GM15510 (cell line): ENCODE measurements around the gene SEMA6A.

Source experiments
- POLR2A ChIP-seq: IDR thresholded peaks from 3 replicates; pipeline ENCODE4 v1.6.1; 2011; ENCODE audit warnings: borderline replicate concordance; ENCODE audit not compliant: insufficient read length; ENCODE audit errors: extremely low read depth

Gene SEMA6A

DNA sequence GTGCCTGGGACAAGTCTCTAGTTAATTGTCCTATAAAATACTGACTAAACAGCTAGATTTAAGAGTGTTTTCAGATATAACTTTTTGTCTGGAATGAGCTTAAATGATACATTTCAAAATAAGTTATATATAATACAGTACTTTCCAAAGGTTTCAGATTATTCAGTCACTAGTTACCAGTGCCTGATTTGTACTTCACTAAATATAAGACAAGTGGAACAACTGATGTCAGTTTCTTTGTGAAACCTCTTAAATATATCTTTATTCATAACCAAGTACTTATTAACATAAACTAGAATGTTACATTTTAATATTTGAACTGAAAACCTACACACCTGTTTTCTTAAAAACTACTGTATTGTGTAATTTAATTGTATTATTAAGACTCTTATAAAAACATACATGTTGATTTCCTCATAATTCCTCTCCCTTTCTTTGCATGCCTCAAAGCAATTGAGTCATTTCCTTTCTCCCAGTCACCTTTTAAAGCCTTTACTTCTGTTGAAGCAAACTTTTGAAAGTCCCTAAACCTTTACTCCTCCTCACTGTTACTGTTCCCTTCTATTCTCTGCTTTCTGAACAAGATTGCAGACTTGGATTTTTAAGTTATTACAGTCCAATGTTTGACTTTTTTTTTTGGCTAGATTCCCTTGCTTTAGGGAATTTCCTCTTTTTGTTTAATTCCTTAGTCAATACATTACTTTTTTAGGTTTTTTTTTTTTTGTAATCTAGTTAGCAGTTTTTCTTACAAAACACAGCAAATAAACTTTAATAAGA lies 8.7 kb upstream of the SEMA6A start:
- TF ChIP-seq POLR2A: no peak

DNA sequence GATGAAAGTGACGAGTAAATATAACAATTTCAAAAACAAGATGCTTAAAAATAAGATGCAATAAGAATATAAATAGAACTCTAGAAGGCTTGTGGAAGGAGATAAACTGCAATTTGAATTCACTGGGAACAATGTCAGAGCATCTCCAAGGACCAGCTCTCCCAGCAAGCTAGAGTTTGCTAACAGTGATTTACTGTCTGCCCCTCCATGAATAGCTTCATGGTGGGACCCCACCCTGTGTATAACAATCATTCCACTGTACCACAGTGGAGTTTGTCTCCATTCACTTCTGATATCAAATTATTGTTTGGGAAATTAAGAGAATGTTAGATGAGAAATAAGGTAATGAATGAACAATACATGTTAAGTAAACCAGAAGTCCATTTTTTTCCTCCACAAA lies 7.3 kb upstream of the SEMA6A start:
- TF ChIP-seq POLR2A: no peak

DNA sequence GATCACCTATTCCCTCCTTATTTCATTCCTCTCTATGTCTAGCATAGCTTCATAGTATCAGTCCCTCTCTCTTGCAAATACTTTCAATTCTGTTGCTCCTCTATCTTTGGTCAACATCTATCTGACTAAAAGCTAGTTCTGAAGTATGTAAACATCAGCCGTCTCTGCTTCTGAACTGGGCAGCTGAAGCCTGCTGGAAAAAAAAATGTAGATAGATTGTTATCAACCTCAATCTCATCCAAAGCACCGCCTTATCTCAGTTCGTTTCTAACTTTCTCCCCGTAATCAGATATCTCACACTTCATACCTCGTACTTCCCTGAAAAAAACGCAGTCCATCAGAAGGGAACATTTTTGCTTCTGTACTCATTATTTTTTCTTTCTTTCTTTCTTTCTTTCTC lies 4.5 kb upstream of the SEMA6A start:
- TF ChIP-seq POLR2A: no peak

DNA sequence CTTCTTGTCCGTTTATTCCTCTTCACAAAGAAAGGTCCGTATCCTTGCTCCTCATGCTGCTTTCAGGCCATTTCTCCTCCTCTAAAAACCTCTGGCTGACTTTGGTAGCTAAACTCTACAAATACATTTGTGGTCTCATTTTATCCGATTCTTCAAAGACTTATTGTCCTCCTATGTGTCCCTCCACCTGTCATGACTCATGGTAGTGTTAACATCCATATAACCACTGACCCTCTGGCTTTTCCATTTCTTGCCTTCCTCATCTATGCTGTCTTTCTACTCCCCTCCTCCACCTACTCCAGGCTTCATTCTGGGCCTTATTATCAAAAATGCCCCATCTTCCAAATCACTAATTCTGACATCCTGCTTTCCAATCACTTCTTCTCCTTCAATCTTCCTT lies 4.1 kb upstream of the SEMA6A start:
- no peak for TF ChIP-seq POLR2A

DNA sequence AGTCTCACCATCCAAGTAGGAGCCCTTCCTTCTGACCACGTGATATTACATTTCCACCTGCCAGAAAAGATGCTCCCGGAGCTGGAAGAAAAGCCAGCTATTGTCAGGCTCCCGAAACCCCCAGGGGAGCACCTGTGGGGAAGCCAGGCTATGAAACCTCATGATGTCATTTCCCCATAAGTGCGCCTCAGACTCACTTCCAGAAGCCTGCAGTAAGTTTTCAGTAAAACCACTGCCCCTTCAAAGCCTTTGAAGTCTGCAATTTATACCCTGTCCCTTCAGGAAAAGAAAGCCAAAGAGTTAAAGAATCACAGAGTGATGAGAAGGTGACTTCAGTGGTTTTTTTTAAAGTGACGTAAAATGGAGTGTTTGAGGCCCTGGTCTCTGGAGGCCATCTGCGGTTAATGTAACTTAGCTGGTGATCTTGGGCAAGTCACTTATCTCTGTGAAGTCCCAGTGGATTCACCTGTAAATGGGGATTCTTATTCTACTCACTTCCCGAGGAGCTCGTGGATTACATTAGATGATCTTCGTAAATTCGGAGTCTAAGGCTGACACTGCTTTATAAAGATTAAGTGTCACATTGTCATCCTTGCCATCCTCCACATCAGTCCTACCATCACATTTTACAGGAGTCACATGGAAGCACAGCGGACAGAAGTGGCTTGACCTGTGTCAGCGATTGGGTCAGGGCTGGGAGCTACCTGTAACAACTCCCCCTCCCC lies 2.6 kb upstream of the SEMA6A start:
- TF ChIP-seq POLR2A: no peak

DNA sequence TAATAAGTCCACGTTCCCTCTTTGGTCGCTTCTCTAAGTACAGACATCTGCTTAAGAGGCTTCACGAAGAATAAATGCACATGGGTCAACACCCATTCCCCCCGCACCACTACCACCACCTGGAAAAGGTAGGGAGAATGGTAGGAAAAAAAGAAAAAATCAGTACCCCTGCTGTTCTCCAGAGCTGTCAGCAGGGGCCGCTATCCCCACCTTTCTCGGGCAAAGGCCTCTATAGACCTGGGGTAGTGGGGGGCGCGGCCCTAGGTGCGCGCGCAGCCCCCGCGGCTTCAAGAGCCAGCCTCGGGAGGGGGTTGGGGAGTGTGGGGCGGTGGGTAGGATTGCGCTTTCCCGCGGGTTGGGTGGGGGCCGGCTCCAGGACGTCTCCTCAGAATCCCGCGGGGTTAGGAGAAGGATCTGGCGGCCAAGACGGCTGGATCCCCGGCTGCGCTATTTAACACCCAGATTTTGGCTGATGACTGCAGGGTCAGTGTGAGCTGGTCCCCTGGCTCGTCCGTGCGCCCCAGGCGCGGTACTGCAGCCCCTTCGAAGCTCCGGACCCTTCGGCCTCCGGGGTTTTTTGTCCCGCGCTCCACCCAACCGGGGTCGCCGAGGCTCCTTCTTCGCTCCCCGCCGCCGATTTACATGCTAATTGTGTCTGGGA lies 1.6 kb upstream of the SEMA6A start:
- TF ChIP-seq POLR2A: no peak

DNA sequence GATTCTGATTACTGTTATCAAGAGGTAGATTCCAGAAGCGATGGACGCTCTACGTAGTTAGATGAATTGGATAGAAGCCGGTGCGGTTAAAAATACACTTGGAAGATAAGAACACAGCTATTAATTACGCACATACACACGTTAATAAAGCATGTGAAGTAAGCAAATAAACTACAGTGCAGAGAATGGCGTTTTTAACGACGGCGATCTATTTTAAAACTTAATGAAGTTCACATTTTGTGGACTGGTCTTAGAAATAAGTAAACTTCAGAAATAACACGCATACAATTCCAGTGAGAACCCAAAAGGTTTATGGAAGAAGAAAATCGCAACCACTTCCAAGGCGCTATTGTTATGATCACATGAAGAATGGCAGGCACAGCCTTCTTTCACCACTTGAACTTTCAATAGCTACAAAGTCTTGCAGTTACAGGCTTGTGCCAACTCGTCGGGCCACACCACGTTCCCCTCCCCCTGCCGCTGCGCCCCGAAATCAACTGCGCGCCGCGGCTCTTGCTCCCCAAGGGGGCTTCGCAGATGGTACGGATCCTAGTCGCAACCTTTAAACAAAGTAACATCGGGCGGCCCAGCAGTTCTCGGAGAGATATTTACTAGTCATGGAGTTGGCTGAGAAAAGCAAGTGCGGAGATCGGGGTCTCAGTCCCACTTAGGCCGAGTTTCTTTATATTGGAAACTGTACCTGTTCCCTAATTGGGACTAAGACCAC lies 866 bp upstream of the SEMA6A start:
- TF ChIP-seq POLR2A: no peak

DNA sequence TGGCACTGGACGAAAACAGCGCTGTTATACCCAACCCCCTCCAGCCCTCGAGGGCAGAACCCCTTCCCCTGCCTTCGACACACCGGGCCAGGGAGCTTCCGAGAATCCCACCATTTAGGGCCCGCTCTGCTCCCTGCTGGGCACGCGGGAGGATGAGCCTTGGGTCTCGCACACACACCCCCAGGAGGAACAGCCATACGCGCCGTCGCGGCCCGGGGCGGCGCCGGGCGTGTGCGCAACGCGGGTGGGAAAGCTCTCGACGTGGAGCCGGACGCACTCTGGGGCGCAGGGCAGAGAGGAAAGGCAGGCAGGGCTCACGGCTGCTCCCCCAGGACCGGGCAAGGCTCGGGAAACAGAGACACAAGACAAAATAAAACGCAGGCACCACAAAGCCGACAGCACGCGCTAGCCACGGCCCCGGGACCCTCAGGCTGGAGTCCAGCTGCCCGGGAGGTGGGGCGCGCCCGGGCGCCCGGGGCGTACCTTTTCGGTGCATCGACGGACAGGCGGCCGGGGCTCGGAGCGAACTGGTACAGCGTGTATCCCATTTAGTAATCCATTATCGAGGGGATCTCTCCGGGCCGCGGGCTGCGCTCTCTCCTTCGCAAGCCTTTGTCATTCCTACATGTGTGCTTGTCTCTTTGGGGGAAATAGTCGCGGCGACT lies 789 bp downstream of the SEMA6A start:
- TF ChIP-seq POLR2A: no peak

DNA sequence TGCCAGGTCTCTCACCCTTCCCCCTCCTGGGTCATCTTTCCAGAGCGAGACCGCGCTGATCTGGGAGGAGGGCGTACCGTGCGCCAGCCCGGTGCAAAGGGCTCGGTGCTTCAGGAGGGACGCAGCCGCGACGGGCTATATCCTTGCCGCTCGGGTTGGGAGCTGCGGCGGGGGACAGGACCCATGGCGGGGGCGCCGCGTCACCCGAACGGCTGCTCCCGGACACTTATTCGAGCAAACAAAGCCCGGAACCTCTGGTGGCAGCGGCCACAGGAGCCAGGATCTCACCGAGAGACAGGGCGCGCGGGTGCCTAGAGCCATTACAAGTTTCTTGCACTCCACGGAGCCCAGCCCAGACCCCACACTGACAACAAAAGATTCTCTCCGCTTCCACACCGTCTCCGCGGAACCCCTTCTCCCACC lies 1.3 kb downstream of the SEMA6A start:
- no peak for TF ChIP-seq POLR2A

DNA sequence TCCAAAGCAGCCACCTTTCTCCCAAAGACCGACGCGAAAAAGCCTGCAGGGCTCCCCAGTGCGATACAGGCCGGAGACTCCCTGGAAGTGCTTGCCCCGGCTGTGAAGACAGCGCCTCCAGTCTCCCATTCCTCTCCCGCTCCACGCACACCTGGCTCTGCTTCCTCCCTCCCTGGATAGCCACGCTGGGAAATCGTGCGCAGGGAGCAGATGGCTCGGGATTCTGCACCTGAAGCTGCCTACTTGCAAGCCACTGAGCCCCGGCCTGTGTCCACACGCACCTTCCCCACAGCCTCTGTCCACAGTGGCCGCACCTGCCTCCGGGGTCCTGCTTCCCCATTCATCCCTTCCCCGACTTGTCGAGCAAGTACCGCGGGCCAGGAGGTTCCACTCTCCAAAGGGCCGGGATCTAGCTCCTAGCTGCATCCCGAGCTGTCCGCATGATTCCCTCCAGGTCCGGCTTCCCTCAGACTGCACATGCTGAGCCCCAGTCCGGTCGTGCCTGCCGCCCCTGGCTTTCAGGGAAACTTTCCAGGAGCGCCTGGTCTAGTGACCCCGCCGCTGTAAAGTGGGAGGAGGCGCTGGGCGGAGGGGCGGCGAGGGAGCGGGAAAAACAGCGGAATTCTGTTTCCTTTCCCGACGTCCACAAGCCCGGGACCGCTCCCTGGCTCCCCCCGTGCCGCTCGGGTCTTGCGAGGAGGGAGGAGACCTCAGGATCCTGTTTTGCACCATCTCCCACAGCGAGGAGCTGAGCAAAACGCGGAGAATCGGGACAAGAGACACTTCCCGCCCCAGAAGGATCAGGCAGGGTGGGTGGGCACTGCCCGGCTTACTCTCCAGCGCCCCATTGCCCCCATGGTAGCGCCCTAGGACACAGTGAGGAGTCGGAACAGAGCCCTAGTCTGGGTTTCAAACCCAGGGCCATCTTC lies 2.0 kb downstream of the SEMA6A start:
- no peak for TF ChIP-seq POLR2A

DNA sequence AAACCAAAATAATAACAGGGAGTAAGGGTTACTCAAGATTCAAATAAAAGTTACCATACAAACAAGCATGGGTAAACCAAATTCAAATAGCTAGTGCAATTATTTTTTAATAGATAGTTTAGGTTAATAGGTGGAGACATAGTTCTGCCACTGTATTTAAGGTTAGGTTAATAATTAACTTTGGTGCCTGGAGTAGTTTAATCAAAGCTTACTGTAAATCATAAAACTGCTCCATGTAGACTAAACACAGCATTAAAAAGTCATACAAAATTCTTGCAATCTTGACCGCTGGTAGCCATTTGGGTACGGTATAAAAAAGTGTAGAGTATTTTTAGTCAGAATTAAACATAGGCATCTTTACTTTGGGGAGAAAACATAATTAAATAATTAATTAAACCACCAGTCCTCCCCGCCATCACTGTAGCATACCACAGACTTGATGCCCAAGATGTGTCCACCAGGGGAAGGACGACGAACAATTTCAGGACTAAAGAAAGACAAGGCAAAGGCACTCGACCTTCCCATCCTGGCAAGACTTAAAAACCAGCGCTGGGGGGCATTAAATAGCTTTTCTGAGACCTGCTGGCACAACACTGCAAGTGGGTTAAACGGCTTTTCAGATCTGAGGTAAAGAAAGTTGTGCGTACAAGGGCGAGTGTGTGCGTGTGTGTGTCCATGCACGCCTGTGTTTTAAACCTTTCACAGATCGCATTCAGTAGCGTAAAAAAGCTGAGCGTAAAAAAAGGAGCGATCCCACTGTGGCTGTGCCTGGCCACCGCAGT lies 2.9 kb downstream of the SEMA6A start:
- no peak for TF ChIP-seq POLR2A

DNA sequence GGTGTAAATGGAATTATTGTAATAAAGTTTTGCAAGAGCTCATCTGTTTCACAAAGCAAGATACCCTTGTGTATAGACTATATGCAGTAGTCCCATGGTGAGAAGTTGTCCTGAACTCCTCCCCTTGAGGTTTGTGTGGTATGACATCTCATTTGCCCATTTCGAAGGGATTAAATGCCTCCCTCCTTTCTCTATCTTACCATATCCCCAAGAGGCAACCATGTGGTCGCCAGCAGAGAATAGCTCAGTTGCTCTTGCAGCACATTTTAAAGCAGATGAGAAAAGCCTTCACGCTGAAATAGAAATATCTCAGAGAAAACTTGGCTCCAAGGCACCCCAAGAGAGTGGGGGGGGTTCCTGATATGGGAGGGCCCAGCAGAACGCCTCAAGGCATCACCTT lies 4.6 kb downstream of the SEMA6A start:
- no peak for TF ChIP-seq POLR2A

DNA sequence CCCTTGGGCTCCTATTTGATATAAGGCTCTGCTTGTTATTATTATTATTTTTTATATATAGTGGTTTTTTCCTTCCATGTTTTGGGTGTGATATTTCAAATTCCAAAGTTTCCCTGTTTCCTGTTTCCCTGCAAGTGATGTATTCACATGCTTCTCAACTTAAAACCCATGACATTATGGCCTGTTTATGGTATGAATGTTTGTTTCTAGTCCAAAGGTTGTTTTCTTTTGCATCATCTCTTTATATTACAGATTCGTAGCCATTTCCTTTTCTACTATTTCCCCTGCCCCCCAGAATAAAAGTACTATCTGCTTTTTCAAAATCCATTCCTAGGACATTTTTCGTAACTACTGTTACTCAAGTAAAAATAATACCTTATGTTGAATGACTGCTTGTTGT lies 7.5 kb downstream of the SEMA6A start:
- TF ChIP-seq POLR2A: no peak
